Stimulated activated naive CD8-positive, alpha-beta T cell treated with anti-CD3 and anti-CD28 coated beads, Interleukin-15, Interleukin-2, amounts not matched to agents 100 ng/mL and 50 ng/mL, for 24 hours (primary cell): ENCODE measurements around the gene MBNL2.

Experiments
- H3K27ac Mint-ChIP-seq: one replicate; pipeline ENCODE4 v1.8.0; 2021; ENCODE audit warnings: mild to moderate bottlenecking, mixed read lengths
- H3K27me3 Mint-ChIP-seq: one replicate; pipeline ENCODE4 v1.8.0; 2021; ENCODE audit warnings: mixed read lengths
- H3K36me3 Mint-ChIP-seq: one replicate; pipeline ENCODE4 v1.8.0; 2021; ENCODE audit warnings: low read depth, mixed read lengths
- H3K4me1 Mint-ChIP-seq: one replicate; pipeline ENCODE4 v1.8.0; 2021; ENCODE audit warnings: low read depth, mixed read lengths
- H3K4me3 Mint-ChIP-seq: one replicate; pipeline ENCODE4 v1.8.0; 2021; ENCODE audit warnings: mild to moderate bottlenecking, mixed read lengths
- H3K9me3 Mint-ChIP-seq: one replicate; pipeline ENCODE4 v1.8.0; 2021; ENCODE audit warnings: mixed read lengths

Gene MBNL2

DNA sequence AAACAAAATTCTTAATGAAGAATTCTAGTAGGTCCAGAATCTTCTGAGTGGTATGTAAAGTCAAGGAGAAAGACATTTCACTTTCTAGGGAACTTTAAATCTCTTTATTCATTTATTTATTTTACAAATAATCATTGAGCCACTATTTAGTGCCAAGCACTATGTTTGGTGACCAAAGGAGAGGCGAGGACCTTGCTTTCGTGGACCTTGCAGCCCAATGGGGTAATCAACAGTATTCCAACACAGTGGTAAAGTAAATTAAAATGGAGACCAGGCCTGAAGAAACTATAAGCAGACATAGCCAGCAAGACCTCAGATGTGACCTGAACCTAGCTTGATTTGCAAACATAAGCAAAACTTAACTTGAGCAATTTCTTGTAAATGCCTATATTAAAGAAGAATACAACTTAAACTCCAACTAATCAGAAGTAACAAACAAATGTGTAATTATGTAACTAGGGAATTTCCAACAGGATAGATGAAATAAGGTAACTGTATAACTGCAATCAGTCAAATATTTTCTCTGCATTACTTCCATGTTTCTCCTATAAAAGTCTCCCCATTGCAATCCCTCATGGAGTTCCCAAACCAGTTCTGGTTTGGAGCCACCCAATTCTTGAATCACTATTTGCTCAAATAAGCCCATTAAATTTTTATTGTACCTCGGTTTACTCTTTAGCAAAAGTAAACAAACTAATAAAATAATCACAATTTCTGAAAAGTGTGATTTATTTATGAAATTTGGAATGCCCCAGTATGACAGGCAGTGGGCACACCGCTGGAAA lies 67.6 kb downstream of the MBNL2 start:
- H3K4me1 Mint-ChIP-seq = peaks cover 50% of the 10 kb centered on the region
- H3K4me3 Mint-ChIP-seq = no peak overlapping the region

DNA sequence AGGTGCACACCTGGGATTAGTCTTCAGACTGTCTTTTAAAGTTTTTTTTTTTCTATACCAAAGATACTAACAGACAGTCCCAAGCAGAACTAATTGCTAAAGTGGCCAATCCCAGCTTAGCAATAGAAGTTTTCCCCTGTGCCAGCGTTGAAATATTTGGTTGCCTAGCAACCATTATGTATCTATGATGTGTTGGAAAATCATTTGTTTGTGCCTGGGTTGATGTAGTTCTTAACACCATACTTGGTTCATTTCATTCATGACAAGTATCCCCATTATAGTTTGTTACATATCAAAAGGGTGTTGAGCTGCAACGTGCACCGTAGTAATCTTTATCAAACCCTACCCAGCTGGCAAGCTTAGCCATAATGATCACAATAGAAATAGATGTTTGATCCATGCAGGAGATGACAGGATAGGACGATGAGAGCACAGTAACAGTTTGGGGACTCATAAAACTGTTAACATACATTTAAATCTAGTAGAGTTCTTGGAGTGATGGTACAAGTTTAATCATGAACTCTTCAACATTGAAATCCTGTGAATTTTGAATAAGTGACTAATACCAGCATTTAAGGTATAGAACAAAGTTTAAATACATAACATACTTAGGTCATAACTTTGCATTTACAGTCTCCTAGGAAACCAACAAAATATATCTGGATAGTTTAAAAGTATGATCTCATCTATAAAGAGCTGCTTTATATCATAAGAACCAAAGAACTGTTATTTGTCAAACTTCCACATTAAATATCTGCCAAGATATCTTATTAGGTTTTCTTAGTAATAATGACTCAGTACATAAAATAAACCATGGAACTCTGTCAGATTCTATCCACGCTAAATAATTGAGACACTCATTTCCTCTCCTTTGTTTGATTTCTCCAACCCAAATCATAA lies 73.4 kb downstream of the MBNL2 start:
- Mint-ChIP-seq H3K9me3 (no peaks in the 10 kb centered on the region), H3K27ac (no peak overlapping the region), H3K27me3 (no peaks in the 10 kb centered on the region), H3K4me1 (peaks cover 58% of the 10 kb centered on the region), H3K36me3 (peaks cover 10% of the 10 kb centered on the region), H3K4me3 (no peak overlapping the region)

More for the DNA sequence above, 67.6 kb downstream of the MBNL2 start:
- Mint-ChIP-seq H3K27ac (peak overlapping the region; percentile 69), H3K27me3 (no peaks in the 10 kb centered on the region), H3K9me3 (no peaks in the 10 kb centered on the region), H3K36me3 (peaks cover 12% of the 10 kb centered on the region)

DNA sequence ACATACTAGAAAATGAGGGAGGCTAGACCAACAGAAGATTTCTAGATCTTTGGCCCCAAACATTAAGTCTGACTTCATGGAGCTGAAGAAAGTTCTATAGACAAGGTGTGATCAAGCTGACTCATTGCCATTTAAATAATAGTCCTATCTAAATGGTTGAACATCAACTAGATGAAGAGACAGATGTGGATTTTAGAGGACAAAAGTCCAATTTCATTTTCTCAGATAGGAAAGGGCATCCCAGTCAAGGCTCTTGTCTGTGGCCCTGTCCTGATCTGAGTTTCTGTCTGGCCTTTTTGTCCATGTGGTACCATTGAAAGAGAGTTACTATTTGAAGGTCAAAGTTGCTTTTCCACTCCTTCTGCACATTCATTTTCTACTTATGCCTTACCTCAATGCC lies 74.6 kb downstream of the MBNL2 start:
- Mint-ChIP-seq H3K4me3 (no peak overlapping the region), H3K27ac (no peak overlapping the region), H3K9me3 (no peaks in the 10 kb centered on the region), H3K36me3 (peaks cover 6% of the 10 kb centered on the region), H3K27me3 (no peaks in the 10 kb centered on the region), H3K4me1 (peaks cover 51% of the 10 kb centered on the region)

DNA sequence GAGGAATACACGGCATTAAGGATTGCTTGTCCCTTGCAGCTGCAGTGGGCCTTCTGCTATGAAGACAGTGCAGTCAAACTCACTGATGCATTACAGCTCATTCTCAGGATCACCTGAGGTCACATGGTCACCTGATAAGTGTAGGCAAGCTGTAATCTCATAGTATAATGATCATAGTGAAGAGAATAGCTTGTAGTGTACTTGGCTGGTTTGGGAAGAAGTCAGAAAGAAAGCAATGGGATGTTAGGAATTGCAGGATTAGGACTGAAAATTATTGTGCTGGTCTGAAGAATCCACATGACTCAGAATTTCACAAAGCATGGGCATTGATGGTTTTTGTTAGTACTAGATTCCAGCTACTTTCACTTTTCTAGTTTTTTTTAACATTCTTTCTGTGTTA lies 76.7 kb downstream of the MBNL2 start:
- Mint-ChIP-seq H3K4me3 (no peak overlapping the region), H3K27ac (no peak overlapping the region), H3K27me3 (no peaks in the 10 kb centered on the region), H3K4me1 (peaks cover 42% of the 10 kb centered on the region), H3K36me3 (peaks cover 6% of the 10 kb centered on the region), H3K9me3 (no peaks in the 10 kb centered on the region)

DNA sequence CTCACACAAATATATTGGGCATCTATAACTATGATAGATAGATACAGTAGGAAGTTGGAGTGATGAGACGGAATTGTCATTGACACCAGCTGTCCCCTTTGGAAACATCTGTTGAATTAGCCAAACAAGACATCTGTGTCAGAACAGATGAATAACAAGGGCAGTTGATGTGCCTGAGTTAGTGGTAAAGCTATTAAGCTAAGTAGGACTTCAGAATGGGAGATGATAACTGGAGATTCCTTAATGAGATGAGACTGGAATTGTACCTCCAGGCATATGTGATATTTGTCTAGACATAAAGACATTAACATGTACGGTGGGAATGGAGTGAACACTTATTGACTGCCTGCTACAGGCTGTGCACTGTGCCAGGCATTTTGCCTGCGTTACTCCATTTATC lies 78.7 kb downstream of the MBNL2 start:
- Mint-ChIP-seq H3K27ac (no peak overlapping the region), H3K9me3 (no peaks in the 10 kb centered on the region), H3K4me1 (peaks cover 23% of the 10 kb centered on the region), H3K27me3 (no peaks in the 10 kb centered on the region), H3K36me3 (peaks cover 6% of the 10 kb centered on the region), H3K4me3 (no peak overlapping the region)

DNA sequence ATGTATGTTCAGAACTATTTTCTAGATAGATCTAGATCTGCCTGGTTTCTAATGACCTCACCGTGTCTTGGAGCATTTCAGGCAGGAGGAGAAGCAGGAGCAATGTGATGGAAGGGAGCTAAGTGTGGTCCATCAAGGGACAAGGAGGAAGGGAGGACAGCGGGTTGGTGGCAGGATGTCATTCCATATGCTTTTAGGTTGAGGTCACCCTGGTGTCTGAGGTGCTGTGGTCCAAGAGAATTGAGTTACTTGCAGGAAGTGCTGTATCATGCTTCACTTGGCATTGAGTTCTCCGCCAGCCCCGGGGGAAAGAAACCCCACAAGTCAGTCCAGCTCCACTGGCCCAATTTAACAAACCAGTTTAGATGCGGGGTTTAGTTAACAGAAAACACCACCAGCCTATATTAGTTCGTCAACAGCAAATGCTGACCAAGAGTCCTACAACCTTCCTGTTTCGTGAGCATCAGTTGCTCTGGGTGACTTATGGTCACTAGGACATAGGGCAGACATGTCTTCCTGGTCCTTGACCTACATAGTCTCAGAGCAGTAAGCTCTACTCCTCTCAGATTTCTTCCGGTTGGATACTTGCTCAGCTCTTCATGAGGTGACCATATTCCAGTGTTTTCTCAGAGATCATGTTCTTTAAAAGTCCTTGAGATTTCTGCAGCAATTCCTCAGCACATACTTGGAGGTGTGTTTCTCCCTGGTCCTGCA lies 79.4 kb downstream of the MBNL2 start:
- H3K27me3 Mint-ChIP-seq = no peaks in the 10 kb centered on the region
- H3K27ac Mint-ChIP-seq = no peak overlapping the region
- H3K4me3 Mint-ChIP-seq = no peak overlapping the region
- no peaks in the 10 kb centered on the region for H3K9me3 Mint-ChIP-seq
- H3K36me3 Mint-ChIP-seq = peaks cover 6% of the 10 kb centered on the region
- peaks cover 20% of the 10 kb centered on the region for H3K4me1 Mint-ChIP-seq

DNA sequence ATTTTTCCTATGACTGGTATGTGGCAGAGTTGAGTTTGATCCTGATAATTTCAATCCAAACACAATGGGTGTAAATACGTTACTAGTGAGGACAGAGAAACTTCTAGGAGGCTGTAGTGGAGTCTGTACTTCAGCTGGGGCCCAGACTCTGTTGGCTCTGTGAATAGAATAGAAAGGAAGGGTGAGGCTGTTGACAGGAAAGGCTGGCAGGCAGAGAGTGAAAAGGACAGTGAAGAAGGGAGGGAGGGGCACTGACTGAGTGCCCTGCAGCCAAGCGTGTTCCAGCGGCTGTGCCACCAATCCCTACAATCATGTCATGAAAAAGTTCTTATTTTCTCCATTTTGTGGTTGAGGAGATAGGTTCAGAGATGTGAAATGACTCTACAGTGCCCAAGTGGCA lies 80.5 kb downstream of the MBNL2 start:
- no peak overlapping the region for H3K4me3 Mint-ChIP-seq
- H3K4me1 Mint-ChIP-seq = peaks cover 10% of the 10 kb centered on the region
- no peak overlapping the region for H3K27ac Mint-ChIP-seq
- no peaks in the 10 kb centered on the region for H3K9me3 Mint-ChIP-seq
- H3K27me3 Mint-ChIP-seq = no peaks in the 10 kb centered on the region
- H3K36me3 Mint-ChIP-seq = peaks cover 1% of the 10 kb centered on the region

DNA sequence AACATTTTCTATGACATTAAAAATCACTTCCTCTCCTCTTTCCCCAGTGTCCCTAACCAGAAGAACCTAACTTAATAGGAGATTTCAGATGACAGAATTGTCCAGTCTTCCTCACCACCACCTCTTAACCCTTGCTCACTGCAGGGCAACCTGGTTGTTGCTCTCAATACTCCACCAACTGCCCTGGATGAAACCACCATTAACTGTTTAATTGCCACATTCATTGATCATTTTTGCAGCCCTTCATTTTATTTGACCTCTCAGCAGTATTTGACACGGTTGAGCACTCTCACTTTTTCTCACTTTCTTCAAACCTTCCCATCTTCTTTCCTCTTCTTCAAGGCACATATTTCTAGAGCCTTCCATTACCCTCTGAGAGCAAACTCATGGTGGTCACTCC lies 84.0 kb downstream of the MBNL2 start:
- Mint-ChIP-seq H3K36me3 (peaks cover 18% of the 10 kb centered on the region), H3K4me1 (peaks cover 4% of the 10 kb centered on the region), H3K27ac (no peak overlapping the region), H3K27me3 (no peaks in the 10 kb centered on the region), H3K4me3 (no peak overlapping the region), H3K9me3 (no peaks in the 10 kb centered on the region)

DNA sequence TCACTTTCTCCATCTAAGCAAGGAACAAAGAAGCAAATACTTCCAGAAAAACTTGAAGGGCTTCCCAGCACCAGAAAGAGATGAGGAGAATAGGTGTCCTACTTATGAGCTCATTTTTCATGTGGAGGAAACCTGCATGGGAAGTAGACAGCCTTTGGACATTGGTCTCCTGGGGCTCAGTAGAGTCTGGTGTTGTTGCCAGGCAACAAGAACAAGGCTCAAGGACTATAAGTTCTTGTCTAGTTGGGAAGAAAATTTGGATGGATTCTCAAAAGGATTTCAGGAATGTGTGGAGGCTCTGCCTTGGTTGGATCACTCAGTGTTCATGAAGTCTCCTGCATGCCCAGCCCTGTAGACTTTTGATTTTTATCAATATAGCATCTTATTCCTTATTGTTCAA lies 84.5 kb downstream of the MBNL2 start:
- Mint-ChIP-seq H3K9me3 (no peaks in the 10 kb centered on the region), H3K36me3 (peaks cover 18% of the 10 kb centered on the region), H3K27me3 (no peaks in the 10 kb centered on the region), H3K4me1 (peaks cover 4% of the 10 kb centered on the region), H3K27ac (no peak overlapping the region), H3K4me3 (no peak overlapping the region)

DNA sequence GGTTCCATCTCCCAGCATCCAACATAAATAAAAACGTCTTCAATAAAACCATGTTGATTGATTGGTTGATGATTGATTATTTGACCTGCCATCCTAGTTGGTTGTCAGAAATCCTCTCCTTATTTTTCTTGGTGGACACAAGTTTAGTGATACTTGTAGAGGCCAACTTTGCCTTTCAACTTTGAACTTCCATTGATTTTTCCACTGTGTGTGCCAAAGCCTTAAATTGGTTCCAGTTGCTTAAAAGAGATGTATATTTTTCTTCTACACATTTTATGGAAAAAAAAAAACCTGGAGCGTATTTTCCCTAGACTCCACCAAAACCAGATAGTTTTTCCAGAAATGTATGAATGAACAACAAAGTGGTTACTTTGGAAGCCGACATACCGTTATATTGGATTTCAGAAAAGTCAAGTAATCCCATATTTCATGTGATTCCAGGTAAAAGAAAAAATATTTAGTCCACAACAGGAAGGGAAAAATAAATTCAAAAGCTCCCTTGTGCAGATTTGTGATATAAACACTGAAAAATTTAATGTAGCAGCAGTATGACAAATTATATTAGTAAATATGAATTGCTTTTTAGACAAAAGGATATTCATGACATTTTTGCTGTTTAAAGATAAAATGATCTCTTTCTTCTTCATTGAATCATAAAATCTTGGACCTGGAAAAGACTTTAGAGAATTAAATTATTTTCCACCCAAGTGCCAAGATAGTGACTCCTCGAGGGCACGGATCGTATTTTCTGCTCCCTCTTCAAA lies 85.2 kb downstream of the MBNL2 start:
- Mint-ChIP-seq H3K36me3 (peaks cover 22% of the 10 kb centered on the region), H3K9me3 (no peaks in the 10 kb centered on the region), H3K27me3 (no peaks in the 10 kb centered on the region), H3K27ac (no peak overlapping the region), H3K4me1 (peaks cover 6% of the 10 kb centered on the region), H3K4me3 (no peak overlapping the region)

DNA sequence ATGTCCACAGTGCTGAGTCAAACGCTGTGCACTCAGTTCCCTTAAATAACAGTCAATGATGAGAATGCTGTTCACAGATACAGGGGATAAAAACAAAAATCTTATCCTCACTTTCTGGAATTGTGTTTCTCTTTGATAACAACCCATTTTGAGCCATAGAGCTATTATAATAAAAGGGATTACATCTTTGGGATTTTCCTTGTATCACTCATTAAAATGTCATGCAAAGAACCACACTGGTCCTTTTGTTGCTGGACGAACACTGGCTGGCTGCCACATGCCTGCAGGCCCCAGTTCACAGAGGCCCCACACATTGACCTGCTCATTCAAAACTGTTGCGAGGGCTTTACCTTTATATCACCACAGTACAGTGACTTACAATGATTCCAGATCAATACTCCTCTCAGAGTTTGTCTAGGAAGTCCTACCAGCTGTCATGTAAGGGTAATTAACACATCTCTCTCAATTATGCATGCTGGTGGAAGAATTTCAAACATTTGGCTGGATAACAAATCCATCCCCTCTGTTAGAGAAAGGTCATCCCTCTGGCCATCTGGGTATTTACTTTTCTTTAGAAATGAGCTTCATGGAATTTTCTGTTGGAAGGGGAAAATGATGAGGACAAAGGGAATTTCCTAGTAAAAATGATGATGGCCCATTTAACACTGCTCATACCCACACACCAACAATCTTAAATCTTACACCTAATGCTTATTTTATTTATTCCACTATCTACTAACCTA lies 85.9 kb downstream of the MBNL2 start:
- Mint-ChIP-seq H3K9me3 (no peaks in the 10 kb centered on the region), H3K4me3 (no peak overlapping the region), H3K27ac (no peak overlapping the region), H3K36me3 (peaks cover 24% of the 10 kb centered on the region), H3K4me1 (peaks cover 7% of the 10 kb centered on the region), H3K27me3 (no peaks in the 10 kb centered on the region)

DNA sequence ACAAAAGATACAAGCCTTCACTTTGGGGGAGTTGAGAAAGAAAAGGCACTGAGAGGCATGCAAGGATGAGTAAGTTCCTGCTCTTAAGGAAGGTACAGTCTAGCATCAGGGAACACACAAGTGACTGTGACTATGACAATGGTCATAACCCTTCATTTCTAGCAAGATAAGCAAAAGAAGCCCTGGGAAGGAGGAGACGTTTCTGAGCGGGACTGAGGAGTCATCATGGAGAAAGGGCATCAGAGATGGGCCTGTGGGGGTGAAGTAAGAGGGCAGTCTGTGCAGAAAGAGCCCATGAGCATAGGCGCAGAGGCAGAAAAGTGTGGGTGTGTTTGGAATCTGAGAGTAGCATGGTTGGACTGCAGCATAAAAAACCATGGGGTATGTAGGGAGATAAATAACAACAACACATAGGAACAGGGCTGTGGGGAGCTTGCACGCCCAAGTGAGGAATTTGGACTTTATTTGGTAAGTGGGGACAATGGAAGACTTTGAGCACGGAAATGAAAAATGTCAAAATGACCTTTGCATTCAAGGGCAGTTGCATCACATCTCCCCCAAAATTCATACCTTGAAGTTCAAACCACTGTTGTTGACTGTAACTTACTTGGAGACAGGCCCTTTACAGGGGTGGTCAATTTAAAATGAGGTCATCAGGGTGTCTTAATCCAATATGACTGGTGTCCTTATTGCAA lies 86.7 kb downstream of the MBNL2 start:
- Mint-ChIP-seq H3K9me3 (no peaks in the 10 kb centered on the region), H3K4me1 (peaks cover 7% of the 10 kb centered on the region), H3K4me3 (no peak overlapping the region), H3K36me3 (peaks cover 28% of the 10 kb centered on the region), H3K27ac (no peak overlapping the region), H3K27me3 (no peaks in the 10 kb centered on the region)

DNA sequence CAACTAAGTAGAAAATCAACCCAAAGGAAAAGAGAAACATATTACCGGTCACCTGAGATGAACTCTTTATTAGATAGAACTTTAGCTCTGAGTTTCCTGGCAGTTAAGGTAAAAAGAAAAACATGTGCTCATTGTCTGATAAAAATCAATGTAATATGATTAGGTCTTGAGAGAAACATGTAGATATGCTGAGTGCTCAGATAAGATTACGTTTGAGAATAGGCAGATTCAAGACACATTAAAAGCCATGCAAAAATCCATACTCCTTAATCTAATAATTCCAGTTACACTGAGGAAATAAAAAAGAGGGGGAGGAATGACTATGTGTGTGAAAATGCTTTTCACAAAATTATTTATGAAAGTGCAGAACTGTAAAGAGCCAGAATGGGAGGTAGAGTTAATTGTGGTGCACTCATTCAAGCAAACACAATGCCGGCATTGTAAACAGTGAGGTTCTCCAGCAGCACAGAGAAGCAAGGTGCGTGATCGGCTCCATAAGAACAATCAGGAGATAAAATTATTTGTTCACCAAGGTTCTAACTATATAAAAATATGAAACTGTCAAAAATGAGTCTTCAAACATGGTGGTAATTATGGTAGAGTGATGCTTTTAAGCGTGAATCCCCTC lies 88.8 kb downstream of the MBNL2 start:
- peaks cover 16% of the 10 kb centered on the region for H3K4me1 Mint-ChIP-seq
- no peaks in the 10 kb centered on the region for H3K27me3 Mint-ChIP-seq

More for the DNA sequence above, 88.8 kb downstream of the MBNL2 start:
- Mint-ChIP-seq H3K9me3 (no peaks in the 10 kb centered on the region), H3K27ac (no peak overlapping the region), H3K4me3 (no peak overlapping the region), H3K36me3 (peaks cover 35% of the 10 kb centered on the region)
